HG03558 (cell line): ENCODE measurements around the gene ASAP2.

ENCODE experiments used
- ATAC-seq: cut with Tn5 transposase; IDR thresholded peaks from one replicate; pipeline ENCODE4 v1.9.1; 2021; ENCODE audit warnings: moderate number of reproducible peaks; ENCODE audit not compliant: unreplicated experiment; ENCODE audit errors: extremely low read depth

Gene ASAP2

DNA sequence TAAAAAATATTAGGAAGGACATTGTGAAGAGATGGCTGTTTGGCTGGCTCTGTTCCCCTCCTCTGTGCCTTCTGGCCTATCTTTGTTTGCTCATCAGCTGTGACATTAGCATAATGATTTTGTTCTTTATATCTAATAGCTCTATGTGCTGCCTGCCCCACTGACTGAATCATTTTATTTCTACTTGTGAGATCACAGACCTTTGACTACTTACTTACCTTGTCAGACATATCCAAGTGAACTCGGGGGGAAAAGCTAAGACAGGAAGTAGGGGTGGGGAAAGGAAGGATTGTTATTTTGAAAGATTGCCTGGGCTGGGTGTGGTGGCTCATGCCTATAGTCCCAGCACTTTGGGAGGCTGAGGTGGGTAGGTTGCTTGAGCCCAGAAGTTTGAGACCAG, 104.2 kb downstream of the ASAP2 start:
- no peak for ATAC-seq

DNA sequence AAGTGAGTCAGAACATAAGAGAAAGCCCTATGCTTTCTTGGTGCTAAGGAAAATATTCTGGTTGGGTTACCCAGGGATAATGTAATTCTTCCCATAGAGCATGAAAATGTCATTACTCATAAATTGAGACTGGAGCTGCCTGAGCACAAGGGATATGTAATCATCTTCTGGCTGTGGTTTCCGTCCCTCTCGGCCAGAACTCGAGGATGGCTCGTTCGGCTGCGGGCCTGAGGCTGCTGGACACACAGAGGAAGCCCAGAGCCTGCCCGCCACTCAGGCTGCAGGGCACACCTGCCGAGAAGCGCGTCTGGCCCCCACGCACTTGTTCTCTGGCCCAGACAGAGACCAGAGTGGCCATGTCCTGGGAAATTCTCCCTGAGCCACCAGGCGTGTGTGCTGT, 104.9 kb downstream of the ASAP2 start:
- ATAC-seq: no peak

DNA sequence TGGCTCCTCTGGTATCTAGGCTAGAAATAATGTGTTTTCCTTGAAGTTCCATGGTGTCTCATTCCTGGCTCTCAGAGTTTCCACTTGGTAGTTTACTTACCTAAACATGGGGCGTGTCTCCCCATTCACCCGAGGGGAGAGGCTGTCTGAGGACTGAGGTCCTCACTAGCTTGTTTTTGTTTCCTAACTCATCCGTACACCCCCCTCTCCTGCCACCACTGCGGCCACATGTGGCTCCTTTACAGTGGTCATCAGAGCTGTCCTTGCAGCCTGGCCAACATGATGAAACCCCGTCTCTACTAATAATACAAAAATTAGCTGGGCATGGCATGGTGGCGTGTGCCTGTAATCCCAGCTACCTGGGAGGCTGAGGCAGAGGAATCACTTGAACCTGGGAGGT, 106.0 kb downstream of the ASAP2 start:
- no peak for ATAC-seq

DNA sequence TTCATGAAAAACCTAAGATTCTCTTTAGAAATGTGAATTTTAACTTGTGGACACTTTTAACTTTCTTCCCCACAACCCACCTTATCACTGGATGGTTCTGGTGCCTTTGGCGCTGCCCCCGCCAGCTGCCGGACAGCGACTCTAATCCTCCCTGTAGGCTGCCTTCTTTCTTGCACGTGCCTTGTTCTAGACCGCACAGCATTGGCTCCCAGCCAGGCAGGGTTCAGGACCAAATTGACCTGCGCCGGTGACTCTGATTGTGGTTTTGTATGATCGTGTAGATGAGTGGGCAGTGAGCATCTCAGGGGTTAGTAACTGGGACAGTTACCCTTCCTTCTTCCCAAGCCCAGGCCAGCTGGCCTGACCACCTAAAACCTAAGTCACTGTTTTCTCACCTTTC, 106.8 kb downstream of the ASAP2 start:
- no peak for ATAC-seq

DNA sequence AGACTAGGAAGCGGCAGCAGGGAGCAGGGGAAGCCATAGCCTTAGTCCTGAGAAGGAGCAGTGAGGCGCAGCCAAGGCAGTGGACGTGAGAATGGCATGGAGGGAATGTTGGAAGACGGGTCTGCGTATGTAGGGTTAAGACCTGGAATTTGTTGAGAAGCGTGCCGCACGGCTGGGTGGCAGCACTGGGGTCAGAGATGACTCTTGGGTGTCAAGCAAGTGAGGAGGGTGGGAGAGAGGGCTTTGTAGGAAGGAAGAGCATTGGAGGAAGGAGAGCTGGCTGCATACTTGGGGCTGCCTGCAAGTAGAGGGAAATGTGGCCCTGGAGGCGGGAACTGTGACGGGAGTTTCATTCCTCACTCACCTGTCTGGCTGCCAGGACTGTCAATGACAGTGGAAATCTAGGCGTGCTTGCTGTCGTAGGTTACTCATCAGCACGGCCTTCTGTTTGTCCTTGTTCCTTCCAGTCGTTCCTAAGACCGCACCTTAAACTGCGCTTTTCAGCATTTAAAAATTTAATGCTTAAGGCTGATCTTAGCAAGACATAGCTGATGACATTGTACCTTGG, 108.8 kb downstream of the ASAP2 start:
- ATAC-seq: no peak

DNA sequence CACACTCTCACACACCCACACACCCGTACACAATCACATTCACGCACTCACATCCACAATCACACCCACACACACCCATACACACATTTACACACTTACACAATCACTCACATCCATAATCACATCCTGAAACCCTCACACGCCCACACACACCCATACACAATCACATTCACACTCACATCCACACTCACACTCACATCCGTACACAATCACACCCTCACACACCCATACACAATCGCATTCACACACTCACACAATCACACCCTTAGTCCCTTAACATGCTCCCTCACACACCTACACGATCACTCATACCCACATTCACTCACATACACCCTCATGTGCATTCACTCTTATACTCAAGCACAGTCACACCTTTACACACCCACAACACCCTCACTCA, 110.9 kb downstream of the ASAP2 start:
- no peak for ATAC-seq

DNA sequence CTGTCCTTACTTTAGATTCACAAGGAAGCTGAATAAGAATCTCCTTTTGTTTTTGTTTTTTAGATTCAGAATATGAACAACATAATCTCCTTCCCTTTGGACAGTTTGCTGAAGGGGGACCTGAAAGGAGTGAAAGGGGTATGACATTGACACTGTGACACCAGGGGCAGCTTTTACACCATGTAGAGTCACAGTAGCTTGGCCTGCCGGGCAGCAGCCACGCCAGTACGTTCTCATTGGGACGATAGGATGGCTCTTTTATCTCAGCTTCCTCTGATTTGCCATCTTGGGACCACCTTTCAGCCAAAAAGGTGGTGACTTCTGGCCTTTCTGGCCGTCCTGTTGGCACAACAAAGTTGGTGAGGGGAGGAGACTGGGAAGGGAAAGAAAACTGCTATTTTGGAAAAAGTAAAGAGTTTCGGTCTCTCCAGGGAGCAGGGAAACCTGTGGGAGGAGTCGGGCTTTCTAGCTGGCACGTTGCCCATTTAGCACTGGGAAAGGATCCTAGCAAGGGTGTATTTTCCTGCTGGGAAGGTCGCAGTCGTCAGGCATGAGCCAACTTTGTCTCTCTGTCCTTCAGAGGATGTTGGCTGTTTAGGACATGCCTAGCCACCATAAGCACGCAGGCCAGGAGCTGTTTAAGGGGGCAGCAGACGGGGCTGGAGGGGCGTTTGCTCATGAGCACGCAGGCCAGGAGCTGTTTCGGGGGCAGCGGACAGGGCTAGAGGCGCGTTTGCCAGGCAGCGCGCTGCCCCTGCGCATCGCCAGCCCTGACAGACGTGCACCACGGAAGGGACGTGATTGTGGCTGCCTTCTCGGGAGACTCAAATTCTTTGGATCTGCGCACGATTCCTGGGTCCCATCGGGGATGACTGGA, 112.1 kb downstream of the ASAP2 start:
- ATAC-seq: no peak

DNA sequence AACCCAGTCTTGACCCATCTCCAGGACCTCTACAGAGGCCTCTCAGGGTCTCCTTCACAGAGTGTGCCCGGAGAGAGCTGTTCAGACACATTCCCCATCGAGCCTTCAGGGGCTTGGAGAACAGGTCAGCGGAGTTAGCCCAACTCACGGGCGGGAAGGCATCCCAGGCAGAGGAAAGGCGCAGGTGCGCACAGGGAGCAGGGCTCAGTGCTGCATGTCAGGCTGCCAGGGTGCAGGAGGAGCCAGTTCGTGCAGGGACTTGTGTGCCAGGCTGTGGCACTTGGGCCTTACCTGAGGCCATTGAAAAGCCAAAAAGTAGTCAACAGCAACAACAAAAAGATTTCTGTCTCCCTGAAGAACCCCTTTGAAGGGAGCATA, 112.7 kb downstream of the ASAP2 start:
- ATAC-seq: no peak

DNA sequence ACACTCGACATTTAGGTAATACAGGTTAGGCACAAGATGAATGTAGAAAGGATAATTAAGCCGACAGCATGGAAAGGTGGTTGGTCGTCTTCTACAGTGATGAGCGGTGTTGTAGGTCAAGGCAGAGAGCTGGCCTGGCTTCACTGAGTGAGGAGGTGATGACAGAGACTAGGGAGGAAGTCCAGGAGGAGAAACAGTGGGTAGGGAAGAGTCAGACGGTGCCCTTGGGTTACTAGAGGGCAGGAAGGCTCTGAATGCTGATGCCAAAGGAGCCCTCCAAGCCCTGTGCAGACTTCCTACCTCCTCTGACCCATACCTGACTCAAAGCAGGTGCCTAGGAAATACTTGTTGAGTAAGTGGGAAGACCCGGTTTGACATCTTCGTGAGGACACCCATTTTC, 116.0 kb downstream of the ASAP2 start:
- no peak for ATAC-seq

DNA sequence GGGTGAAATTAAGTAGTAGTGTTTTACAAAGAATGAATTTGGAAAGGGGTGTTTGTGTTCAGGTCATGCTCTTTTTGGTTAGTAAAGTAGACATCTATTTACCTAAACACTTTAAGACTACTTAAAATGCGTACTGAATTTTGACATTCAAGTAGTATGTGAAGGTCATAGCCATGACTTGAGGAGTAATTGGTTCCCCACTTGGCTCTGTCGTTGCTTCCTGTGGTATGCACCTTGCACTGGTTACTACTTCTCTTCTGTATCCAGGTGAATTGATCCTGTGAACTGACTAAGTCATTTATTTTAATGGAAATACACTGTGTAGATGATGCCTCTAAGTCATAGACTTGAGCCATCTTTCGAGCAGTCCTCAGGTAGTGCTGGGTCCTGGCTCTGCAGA, 118.8 kb downstream of the ASAP2 start:
- no peak for ATAC-seq

DNA sequence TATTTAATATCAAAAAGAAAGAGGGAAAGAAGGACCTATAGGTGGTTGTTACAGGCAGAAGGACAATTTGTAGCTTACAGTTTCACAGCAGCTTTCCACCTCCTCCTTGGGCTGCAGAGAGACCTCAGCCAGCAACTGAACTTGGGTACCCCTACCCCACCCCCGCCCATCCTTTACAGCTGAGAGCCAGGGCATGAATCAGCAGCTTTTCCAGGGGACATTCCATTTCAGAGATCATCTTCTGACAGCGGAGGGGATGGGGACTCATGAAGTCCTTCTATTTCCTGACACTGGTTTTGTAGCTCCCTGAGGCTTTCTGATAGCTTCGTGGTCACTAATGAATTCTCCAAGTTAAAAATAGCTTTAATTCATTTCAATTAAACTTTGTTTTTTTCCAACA, 120.4 kb downstream of the ASAP2 start:
- no peak for ATAC-seq

DNA sequence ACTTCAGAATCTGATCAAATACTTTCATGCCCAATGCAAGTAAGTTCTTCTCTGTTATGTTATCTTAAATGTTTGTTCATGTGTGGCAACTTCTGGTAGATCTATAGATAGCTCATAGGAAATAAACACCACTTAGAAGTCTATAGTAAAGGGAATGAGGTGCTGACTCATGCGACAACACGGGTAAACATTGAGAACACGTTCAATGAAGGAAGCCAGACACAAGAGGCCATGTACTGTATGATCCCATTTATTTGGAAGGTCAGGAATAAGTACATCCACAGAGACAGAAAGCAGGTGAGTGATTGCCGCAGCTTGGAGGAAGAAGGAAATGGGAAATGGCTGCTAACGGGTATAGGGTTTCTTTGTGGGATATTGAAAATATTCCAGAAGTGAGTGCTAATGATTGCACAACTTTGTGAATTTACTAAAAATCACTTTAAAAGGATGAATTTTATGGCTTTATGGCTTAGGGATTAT, 121.3 kb downstream of the ASAP2 start:
- ATAC-seq: no peak

DNA sequence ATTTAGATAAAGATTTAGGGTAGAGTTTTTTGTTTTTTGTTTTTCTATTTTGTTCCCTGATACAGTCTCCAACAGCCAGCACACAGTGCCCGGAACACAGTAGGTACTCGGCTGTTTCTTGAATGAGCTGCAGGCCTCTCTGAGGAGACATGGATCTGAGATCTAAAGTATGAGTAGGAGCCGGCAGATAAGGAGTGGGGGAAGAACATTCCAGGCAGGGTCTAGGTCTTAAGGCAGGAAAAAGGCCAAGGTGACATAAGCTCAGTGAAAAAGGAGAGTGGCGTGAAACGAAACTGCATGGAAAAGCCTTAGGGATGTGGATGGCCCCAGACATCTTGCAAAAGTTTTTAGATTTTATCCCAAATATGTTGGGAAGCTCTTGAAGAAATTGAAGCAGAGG, 122.3 kb downstream of the ASAP2 start:
- ATAC-seq: no peak

DNA sequence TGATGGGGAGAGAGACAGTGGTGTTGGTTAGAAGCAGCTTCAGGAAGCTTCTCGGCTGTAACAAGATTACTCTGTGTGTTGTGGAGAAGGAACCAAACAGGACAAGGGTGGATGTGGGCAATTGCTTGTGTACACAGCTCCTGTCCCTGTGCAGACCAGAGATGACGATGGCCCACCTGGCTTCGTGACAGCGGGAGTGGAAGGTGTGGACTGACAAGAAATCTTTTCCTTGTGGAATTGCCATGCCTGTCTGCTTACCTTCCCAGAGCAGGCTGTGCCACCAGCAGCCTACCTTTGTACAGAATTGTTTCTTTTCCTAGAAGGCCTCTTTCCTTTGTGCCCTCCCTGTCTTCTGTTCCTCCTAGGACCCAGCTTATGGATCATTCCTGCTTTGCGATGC, 122.9 kb downstream of the ASAP2 start:
- no peak for ATAC-seq

DNA sequence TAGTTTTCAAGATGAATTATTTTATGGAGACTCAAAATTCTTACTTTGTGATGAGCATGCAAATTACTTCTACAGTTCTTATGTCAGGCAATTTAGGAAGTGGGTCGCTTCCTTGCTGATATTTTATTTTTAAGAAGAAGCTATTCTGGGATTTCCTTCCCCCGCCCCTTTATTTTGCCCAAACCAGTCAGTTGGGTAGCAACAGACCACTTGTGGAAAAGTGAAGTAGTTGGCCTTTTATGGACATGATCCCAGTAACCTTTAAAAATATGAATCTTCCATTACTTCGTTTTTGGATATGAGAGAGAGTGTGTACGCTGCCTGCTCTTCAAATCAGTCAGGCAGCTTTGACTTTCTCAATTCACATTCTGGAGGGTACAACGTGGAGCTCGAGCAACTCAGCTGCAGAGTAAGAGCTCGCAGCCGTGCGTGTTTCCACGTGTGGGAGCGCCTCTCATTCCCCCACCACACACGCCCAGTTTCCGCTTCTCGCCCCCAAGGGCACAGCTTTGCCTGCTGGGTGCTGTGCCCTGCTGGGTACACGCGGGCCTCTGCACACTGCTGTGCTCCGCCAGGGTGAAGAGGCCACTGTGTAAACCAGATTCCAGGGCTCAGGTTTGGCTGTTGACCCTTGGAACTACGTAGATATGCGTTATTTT, 124.1 kb downstream of the ASAP2 start:
- ATAC-seq: no peak

DNA sequence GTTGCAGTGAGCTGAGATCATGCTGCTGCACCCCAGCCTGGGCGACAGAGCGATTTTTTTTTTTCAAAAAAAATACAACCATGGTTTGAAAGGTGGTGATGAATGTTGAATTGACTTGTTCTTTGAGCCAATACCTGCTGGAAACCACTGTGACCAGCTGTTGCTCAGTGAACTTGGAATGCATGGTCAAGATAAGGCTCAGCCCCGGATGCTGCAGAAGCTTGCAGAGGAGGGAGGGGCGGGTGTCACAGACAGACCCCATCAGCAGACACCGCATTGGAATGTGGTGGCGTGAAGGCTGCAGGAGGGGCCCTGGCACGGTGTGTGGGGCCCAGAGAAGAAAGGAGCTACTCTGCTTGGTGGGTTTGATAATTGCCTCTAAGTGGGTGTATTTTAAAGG, 125.1 kb downstream of the ASAP2 start:
- ATAC-seq: no peak

DNA sequence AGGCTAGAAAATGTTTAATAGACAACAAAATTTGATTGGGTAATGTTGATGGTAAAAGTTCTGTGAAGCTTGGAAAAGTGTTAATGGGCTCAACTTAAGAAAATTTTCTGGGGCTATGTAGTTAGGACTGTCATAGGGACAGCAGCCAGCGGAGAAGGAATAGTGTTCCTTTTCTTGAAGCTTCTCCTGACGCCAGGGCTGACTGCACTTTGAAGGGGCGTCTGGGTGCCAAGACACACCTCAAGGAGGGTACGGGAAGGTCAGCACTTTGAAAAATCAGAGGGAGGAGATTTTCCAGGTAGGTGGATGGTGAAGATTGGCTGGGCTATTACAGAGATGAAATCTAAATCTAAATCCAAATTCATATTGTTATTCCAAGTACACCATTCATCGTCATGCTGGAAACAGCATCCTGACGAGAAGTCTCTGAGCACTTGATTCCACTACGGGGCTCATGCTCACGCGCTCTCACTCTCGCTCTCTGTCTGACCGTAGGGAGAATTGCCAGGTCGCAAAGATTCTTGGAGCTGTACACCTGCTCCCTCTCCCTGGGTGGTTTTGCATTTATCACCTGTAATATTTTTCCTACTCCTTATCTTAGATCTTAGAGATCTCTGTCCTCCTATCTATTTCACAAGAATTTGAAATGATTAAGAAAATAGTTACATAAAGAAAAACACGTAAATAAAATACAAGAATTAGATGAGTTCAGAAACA, 125.7 kb downstream of the ASAP2 start:
- ATAC-seq: no peak

DNA sequence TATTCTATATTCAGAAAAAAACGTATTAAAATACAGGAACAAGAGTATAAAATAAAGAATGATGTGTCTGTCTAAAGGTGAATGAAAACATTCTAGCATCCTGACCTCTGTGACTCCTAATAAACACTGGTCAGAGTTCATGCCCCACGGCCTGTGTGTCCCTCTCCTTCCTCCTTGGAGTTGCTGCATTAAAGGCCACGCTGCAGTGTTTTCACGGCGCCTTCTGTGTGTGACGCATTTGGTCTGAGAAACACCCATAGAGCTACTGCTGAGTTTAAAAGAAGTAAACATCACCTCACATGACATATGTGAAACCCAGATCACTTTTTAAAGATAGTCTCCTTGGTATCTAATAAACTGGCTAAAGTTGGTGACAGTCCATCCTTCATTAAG, 126.2 kb downstream of the ASAP2 start:
- no peak for ATAC-seq

DNA sequence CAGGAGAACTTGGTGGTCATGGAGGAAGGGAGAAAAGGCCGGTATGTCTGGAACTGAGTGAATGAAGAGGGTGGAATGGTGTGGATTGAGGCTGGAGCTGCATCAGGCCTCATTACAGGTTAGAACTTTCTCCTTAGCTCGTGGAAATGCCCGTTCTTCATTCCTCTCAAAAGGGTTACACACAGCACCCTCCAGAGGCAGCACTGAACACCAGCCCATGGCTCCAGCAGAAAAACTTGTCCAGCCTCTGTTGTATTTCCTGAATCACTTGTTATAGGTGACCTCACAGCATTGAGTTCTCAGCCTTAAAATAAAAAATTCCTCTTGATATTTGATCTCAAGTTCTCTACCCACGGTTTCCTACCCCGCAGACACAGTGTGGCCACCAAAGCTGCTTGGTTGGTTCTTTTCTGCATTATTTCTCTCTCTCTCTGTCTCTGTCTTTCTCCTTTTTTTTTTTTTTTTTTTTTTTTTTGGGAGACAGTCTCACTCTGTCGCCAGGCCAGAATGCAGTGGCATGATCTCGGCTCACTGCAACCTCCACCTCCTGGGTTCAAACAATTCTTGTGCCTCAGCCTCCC, 127.1 kb downstream of the ASAP2 start:
- ATAC-seq: no peak

DNA sequence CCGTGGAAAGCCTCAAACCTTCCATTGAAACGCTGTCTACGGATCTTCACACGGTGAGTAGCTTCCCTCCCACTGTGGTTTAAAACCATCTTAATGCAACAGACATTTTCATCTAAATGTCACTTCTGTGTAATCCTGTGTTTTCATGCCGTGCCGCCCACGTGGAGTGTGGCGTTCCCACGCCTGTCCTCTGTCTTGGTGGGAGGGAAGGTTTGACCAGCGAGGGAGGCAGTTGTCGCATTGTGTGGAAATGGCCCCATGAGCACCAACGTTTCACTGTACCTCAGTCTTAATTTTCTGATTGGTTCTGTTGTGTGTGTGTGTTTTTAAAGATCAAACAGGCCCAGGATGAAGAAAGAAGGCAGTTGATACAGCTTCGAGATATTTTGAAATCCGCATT, 128.1 kb downstream of the ASAP2 start:
- ATAC-seq: no peak
